ENCODE measurements around the gene C1orf185.
"Not testable (repeated sequence)": the region's sequence is repeated elsewhere in the genome, so short reads cannot be mapped to it uniquely, and the experiment has no call there.

The C1orf185 gene

DNA sequence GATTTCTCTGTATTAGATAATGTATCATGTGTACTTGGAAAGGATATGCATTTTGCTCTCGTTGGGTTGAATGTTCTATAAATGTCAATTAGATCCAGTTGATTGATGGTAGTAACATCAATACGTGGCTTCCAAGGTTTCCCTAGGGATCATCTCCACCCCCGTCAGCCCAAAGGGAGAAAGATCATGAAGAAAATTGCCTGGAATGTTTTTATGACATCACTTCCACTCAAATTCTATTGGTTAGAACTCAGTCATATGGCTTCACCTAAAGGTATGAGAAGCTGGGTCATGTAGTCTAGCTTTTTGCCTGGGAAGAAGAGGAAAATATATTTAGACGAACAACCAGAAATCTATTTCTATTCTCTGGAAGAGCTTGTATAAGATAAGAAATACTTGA is at the start of gene C1orf185:
TSS of gene C1orf185 (plus strand) at position 253 of the 400 bp plus-strand sequence. CDS start at position 259, 6 bp downstream.
- DNase-seq = no peak

GRCh38 chr1:51058858-51059257 is 43.2 kb upstream of the C1orf185 start:
- DNase-seq = no peak

DNA sequence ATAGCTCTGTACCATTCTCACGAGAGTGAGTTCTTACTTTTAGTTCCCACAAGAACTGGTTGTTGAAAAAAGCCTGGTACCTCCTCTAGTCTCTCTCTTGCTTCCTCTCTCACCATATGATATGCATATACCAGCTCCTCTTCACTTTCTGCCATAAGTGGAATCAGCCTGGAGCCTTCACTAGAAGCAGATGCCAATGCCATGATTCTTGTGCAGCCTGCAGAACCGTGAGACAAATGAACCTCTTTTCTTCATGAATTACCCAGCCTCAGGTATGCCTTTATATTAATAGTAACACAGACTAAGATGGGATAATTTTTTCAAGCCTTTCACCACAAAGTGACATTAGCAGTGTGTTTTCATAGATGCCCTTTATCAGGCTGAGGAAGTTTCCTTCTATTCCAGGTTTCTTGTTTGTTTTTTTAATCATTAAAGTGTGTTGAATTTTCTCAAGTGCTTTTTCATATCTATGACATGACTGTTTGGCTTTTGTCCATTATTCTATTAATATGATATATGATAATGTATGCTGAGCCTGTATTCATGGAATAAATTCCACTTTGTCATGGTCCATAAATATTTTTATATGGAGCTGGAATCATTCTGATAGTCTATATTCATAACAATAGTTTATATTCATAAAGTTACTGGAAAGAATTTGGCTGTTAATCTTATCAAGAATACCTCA is 40.7 kb upstream of the C1orf185 start:
- DNase-seq = no peak

DNA sequence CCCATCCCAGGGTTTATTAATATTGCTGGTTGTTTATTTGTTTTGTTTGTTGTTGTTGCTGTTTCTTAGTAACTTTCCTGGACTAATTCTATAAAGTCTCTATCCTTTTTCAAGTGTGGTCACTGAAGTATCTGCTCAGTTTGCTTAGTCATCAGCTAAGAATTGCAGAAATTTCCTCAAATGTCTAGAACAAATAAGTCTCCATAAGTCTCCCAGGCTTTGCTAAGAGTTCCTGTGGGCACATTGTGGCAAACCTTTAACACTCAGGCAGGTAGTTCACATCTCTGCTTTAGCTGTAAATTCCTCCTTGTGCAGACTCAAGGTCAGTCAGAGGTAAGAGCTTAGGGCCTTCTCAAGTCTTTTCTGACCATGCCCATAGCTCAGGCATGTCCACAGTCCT is 38.9 kb upstream of the C1orf185 start:
- no peak for DNase-seq

DNA sequence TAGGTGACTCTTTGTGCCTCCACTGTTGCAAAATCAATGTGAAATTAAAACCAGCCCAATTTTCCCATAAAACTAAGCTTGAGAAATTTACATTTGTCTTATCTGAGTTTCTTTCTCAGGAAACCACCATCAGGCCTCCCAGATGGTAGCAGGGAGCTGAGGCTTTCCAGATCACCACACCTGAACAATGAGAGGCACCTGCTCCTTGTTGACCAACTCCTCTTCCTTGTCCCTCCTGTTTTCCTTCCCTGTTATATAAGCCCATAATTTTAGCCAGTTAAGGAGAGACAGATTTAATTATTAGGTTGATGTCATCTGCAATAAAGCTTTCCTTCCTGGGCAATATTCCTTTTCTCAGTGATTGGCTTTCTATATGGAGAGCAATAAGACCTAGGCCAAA is 32.0 kb upstream of the C1orf185 start:
- DNase-seq = no peak

GRCh38 chr1:51070640-51071039 is 31.4 kb upstream of the C1orf185 start:
- no peak for DNase-seq

- no peak for DNase-seq
Measured at GRCh38 chr1:51071291-51072042, 30.6 kb upstream of the C1orf185 start.

- no peak for DNase-seq
Measured at GRCh38 chr1:51072043-51072439, 30.0 kb upstream of the C1orf185 start.

GRCh38 chr1:51072651-51073050 is 29.4 kb upstream of the C1orf185 start:
- DNase-seq = no peak

- DNase-seq = no peak
Measured at GRCh38 chr1:51073456-51073855, 28.6 kb upstream of the C1orf185 start.

- no peak for DNase-seq
Measured at GRCh38 chr1:51086496-51087271, 15.3 kb upstream of the C1orf185 start.

- DNase-seq = no peak
Measured at GRCh38 chr1:51088474-51088873, 13.6 kb upstream of the C1orf185 start.

DNA sequence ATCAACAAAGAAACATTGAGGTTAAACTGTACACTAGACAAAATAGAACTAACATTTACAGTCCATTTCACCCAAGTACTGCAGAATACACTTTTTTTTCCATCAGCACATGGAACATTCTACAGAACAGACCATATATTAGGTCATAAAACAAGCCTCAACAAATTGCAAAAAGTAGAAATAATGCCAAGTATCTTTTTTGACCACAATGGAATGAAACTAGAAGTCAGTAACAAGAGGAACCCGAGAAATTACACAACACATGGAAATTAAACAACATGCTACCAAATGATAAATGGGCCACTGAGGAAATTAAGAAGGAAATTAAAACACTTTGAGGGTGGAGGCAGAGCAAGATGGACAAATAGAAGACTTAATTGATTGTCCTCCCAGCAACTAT is 8.4 kb upstream of the C1orf185 start:
- DNase-seq = no peak

GRCh38 chr1:51097171-51097570 is 4.9 kb upstream of the C1orf185 start:
- DNase-seq = no peak

DNA sequence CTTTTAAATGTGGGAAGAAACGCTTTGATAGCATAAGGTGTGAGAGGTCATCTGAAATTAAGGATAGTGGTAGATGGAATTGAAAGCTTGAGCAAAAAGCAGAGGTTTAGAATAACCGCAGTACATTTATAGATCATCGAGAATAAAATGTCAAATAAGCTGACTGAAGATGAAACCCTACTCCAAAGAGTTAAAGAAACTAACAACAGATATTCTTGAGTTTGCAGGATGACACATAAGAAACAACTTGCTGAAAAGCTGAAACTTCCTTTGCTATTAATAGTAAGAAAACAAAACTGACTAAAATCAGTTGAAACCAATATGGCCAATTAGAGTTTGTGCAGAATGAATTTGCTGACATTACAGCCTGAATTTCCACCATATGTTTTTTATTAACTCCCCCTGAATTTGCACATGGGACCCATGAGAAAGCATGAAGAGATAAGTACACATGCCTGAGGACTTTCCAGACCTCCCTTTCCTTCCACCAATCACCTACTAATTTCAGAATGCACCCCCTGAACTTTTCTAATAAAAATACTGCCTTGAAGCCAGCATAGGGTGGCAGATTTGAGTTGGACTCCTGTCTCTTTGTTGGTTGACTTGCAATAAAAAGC is 1.7 kb upstream of the C1orf185 start:
- no peak for DNase-seq

DNA sequence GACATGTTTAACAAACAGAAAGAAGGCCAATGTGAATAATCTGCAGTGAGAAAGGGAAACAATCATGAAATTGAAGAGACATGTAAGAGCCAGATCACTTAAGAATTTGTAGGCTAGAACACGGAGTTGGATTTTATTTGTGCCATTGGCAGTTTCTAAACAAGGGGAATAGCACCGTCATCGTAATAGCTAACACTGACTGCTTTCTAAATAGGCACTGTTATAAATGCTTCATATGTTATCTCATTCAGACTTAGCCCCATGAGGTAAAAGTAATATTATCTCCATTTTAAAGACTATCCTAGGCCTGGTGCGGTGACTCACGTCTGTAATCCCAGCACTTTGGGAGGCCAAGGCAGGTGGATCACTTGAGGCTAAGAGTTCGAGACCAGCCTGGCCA is 12.1 kb downstream of the C1orf185 start:
- no peak for DNase-seq

- no peak for DNase-seq
Measured at GRCh38 chr1:51115714-51116404, 13.8 kb downstream of the C1orf185 start.

DNA sequence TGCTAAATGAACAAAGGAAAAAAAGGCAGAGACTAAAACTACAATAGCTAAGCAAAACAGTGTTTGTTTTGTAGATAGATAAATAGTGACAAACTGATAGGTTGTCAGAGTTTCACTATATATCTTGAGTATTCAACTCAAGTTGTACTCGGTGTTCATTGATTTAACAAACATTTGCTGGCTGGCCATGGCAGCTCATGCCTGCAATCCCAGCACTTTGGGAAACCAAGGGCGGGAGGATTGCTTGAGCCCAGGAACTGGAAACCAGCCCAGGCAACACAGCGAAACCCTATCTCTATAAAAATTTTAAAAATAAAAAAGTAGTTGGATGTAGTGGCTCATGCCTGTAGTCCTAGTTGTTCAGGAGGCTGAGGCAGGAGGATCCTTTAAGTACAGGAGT is 17.3 kb downstream of the C1orf185 start:
- DNase-seq = no peak

- DNase-seq = no peak
Measured at GRCh38 chr1:51120629-51121028, 18.6 kb downstream of the C1orf185 start.

DNA sequence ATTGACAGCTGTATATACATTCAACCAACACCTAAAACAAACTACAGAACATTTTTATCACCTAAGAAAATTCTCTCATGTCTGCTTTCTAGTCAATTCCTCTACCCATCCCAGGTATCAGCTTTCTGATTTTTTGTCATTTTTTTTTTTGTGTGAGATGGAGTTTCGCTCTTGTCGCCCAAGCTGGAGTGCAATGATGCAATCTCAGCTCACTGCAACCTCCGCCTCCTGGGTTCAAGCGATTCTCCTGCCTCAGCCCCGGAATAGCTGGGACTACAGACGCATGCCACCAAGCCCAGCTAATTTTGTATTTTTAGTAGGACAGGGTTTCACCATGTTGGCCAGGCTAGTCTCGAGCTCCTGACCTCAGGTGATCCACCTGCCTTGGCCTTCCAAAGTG is 25.1 kb downstream of the C1orf185 start:
- not testable (repeated sequence) for DNase-seq

GRCh38 chr1:51131185-51131584 is 29.2 kb downstream of the C1orf185 start:
- DNase-seq = no peak

GRCh38 chr1:51133045-51133444 is 31.0 kb downstream of the C1orf185 start:
- DNase-seq = no peak

GRCh38 chr1:51137696-51138095 is 35.7 kb downstream of the C1orf185 start:
- not testable (repeated sequence) for DNase-seq

Measured in activated CD8-positive, alpha-beta memory T cell treated with anti-CD3 and anti-CD28 coated beads for 24 hours (primary cell).